Neural cell (in vitro differentiated cells): ENCODE results near the gene ADAMTSL4.

Experiments used
- CTCF ChIP-seq: fragments of 450-650 bp; IDR thresholded peaks from 2 replicates; pipeline ENCODE4 v1.5.1; 2014; ENCODE audit warnings: antibody characterized with exemption, mild to moderate bottlenecking, moderate library complexity; ENCODE audit not compliant: poor library complexity, severe bottlenecking
- EZH2 ChIP-seq: fragments of 200-600, 300-800 bp; shearing (Covaris generic), sonication (generic); IDR thresholded peaks from 2 replicates; pipeline ENCODE4 v1.6.1; 2014; ENCODE audit warnings: antibody characterized with exemption, low read length, borderline replicate concordance, mild to moderate bottlenecking; ENCODE audit not compliant: insufficient read depth, poor library complexity, severe bottlenecking
- POLR2AphosphoS5 ChIP-seq: IDR thresholded peaks from 2 replicates; pipeline ENCODE4 v1.6.1; 2012
- TAF1 ChIP-seq: IDR thresholded peaks from 2 replicates; pipeline ENCODE4 v1.6.1; 2012; ENCODE audit warnings: low read depth

GRCh38 chr1:150606463-150607142 lies 57.4 kb downstream of the ADAMTSL4 start:
- TF ChIP-seq CTCF (no peak), TAF1 (no peak), POLR2AphosphoS5 (no peak), EZH2 (no peak)
